HepG2 (cell line): Measurements from ENCODE around the gene GALNT18. TPM values are rescaled to one million over a fixed set of nuclear protein-coding genes. Genes with fewer than 3 reads are reported as not detected.

ENCODE experiments used
- GABPA ChIP-seq, 2 experiments: IDR thresholded peaks; 2 replicates each; pipeline ENCODE4 v1.6.1; 2011 to 2016; ENCODE audit warnings: low read depth in 2 of 2, low read length in 1 of 2, missing biosample characterization in 1 of 2, missing genetic modification characterization in 1 of 2
- KLF13 ChIP-seq: sonication (generic); formaldehyde crosslinking; IDR thresholded peaks from 2 replicates; pipeline ENCODE4 v1.4.0; 2020; ENCODE audit warnings: mild to moderate bottlenecking, missing genetic modification reagents
- MYNN ChIP-seq: sonication (generic); formaldehyde crosslinking; IDR thresholded peaks from 2 replicates; pipeline ENCODE4 v1.4.0; 2020; ENCODE audit warnings: mild to moderate bottlenecking, low read depth, missing genetic modification reagents
- PAF1 ChIP-seq: IDR thresholded peaks from 2 replicates; pipeline ENCODE4 v1.6.1; 2016; ENCODE audit warnings: missing genetic modification reagents, missing compliant biosample characterization
- SALL2 ChIP-seq: sonication (generic); formaldehyde crosslinking; IDR thresholded peaks from 2 replicates; pipeline ENCODE4 v1.8.1; 2023; ENCODE audit warnings: mild to moderate bottlenecking, missing genetic modification reagents, inconsistent platforms
- ZBTB7A ChIP-seq: sonication (generic); formaldehyde crosslinking; IDR thresholded peaks from 2 replicates; pipeline ENCODE4 v1.8.0; 2022; ENCODE audit warnings: mild to moderate bottlenecking, missing genetic modification reagents
- polyA plus RNA-seq, 8 experiments: library from polyadenylated mRNA; depleted of rRNA in 3 of 8; stranded (reverse) in 7 of 8; unstranded in 1 of 8; fragments of >200 nt; fragmentation: Illumina TruSeq in 4 of 8; extraction: Trizol in 4 of 8; gene quantifications; 2 replicates each; pipeline versions ENCODE4 v1.2.1 to v1.2.3, GENCODE V29; 2011 to 2016; ENCODE audit warnings: low read depth in 4 of 8, missing spikeins in 1 of 8, mixed read lengths in 1 of 8; ENCODE audit not compliant: insufficient read depth in 1 of 8
- total RNA-seq, 5 experiments: library from RNA; depleted of rRNA; stranded (reverse); fragments of >200 nt; fragmentation: Illumina TruSeq; extraction: Trizol; gene quantifications; 2 replicates each; pipeline ENCODE4 v1.2.3, GENCODE V29; 2016; ENCODE audit warnings: low read depth in 1 of 5
- TF ChIP-seq, protein P1 (sequence below), 2 experiments: fragments of 450-650 bp in 1 of 2; sonication (generic) in 1 of 2; formaldehyde crosslinking in 1 of 2; IDR thresholded peaks; 2 replicates each; pipeline versions ENCODE4 v1.6.1 to v1.8.0; 2016 to 2022; ENCODE audit warnings: antibody characterized with exemption in 1 of 2, mild to moderate bottlenecking in 1 of 2, missing genetic modification reagents in 1 of 2

The GALNT18 gene
- total and polyA plus RNA-seq, 2 of the 13 experiments (the other 11 are each of a cell fraction or from before 2014, with no cell fraction given), result 0.11 TPM; not detected in 1

DNA sequence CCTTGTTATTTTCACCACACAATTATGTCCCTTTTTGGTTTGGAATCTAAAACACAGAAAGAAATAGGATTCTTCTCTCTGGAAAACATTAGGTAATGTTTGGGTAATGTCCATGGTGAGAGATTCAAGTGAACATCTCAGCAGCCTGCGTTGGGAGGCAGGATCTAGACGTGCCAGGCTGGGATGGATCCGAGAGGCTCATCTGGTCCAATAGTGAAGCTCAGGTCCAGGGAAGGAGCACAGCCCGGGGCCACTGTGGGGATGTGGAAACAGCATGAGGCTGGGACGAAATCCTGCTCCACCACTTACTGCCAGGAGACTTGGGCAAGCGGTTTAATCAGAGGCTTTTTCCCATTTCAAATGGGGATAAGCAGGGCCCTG is 378.6 kb downstream of the GALNT18 start (continued):
- TF ChIP-seq, protein P1, sequence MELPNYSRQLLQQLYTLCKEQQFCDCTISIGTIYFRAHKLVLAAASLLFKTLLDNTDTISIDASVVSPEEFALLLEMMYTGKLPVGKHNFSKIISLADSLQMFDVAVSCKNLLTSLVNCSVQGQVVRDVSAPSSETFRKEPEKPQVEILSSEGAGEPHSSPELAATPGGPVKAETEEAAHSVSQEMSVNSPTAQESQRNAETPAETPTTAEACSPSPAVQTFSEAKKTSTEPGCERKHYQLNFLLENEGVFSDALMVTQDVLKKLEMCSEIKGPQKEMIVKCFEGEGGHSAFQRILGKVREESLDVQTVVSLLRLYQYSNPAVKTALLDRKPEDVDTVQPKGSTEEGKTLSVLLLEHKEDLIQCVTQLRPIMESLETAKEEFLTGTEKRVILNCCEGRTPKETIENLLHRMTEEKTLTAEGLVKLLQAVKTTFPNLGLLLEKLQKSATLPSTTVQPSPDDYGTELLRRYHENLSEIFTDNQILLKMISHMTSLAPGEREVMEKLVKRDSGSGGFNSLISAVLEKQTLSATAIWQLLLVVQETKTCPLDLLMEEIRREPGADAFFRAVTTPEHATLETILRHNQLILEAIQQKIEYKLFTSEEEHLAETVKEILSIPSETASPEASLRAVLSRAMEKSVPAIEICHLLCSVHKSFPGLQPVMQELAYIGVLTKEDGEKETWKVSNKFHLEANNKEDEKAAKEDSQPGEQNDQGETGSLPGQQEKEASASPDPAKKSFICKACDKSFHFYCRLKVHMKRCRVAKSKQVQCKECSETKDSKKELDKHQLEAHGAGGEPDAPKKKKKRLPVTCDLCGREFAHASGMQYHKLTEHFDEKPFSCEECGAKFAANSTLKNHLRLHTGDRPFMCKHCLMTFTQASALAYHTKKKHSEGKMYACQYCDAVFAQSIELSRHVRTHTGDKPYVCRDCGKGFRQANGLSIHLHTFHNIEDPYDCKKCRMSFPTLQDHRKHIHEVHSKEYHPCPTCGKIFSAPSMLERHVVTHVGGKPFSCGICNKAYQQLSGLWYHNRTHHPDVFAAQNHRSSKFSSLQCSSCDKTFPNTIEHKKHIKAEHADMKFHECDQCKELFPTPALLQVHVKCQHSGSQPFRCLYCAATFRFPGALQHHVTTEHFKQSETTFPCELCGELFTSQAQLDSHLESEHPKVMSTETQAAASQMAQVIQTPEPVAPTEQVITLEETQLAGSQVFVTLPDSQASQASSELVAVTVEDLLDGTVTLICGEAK (IDR thresholded peaks at IDR 0.05), result no peak
- TF ChIP-seq, protein P1 (CRISPR knock-in tag; IDR thresholded peaks at IDR 0.05), result no peak
- TF ChIP-seq GABPA (IDR thresholded peaks at IDR 0.05; ENCODE audit: low read depth, low read length), result no peak
- no peak for TF ChIP-seq GABPA (CRISPR knock-in tag; IDR thresholded peaks at IDR 0.05; ENCODE audit: low read depth)
- no peak for TF ChIP-seq MYNN (CRISPR knock-in tag)
- TF ChIP-seq KLF13 (CRISPR knock-in tag), result no peak
- TF ChIP-seq SALL2 (CRISPR knock-in tag), result no peak
- TF ChIP-seq ZBTB7A (CRISPR knock-in tag), result no peak
- TF ChIP-seq PAF1 (CRISPR knock-in tag), result no peak
